22Rv1 (cell line): ENCODE results near the gene TUBGCP3.
"Not testable (repeated sequence)": the region's sequence is repeated elsewhere in the genome, so short reads cannot be mapped to it uniquely, and the experiment has no call there.

Experiments
- H3K27ac ChIP-seq: fragments of 450-650 bp; 2 replicates; pipeline ENCODE4 v1.5.1; 2017
- CTCF ChIP-seq: fragments of 450-650 bp; IDR thresholded peaks from 2 replicates; pipeline ENCODE4 v1.5.1; 2017; ENCODE audit warnings: mild to moderate bottlenecking
- ZFX ChIP-seq: fragments of 450-650 bp; IDR thresholded peaks from 2 replicates; pipeline ENCODE4 v1.6.1; 2017; ENCODE audit warnings: antibody characterized with exemption, borderline replicate concordance

The TUBGCP3 gene

GRCh38 chr13:112587764-112588489, at the start of gene TUBGCP3:
Gene TUBGCP3 (minus strand): TSS chr13:112588153. CDS start chr13:112587980, 173 bp downstream.
- TF ChIP-seq ZFX (no peak), CTCF (no peak)
- H3K27ac ChIP-seq, result peak within 1 kb of the TSS; percentile 99

GRCh38 chr13:112637017-112637801, 49.3 kb upstream of the TUBGCP3 start:
- H3K27ac ChIP-seq, result no peak overlapping the region
- TF ChIP-seq CTCF (no peak), ZFX (no peak)

- no peak for TF ChIP-seq CTCF
- TF ChIP-seq ZFX, result no peak
- no peak overlapping the region for H3K27ac ChIP-seq
Observed at GRCh38 chr13:112636401-112636975, 48.5 kb upstream of the TUBGCP3 start.

GRCh38 chr13:112635323-112635722, 47.4 kb upstream of the TUBGCP3 start:
- no peak for TF ChIP-seq ZFX
- no peak for TF ChIP-seq CTCF
- no peak overlapping the region for H3K27ac ChIP-seq

GRCh38 chr13:112634102-112634501, 46.1 kb upstream of the TUBGCP3 start:
- H3K27ac ChIP-seq, result no peak overlapping the region
- TF ChIP-seq ZFX (no peak), CTCF (no peak)

- not testable (repeated sequence) for H3K27ac ChIP-seq
Observed at GRCh38 chr13:112630226-112630625, 42.3 kb upstream of the TUBGCP3 start.

GRCh38 chr13:112629161-112629560, 41.2 kb upstream of the TUBGCP3 start:
- TF ChIP-seq CTCF (no peak), ZFX (no peak)
- H3K27ac ChIP-seq, result no peak overlapping the region

GRCh38 chr13:112627613-112628012, 39.7 kb upstream of the TUBGCP3 start:
- H3K27ac ChIP-seq, result not testable (repeated sequence)
